Activated CD8-positive, alpha-beta T cell treated with anti-CD3 and anti-CD28 coated beads for 36 hours (primary cell): Measurements from ENCODE around the gene NFIL3. TPM values are rescaled to one million over a fixed set of nuclear protein-coding genes. Genes with fewer than 3 reads are reported as not detected.
"Not testable (repeated sequence)": the region's sequence is repeated elsewhere in the genome, so short reads cannot be mapped to it uniquely, and the experiment has no call there.

ENCODE experiments used
- ATAC-seq: fragments of 200-7000 bp; cut with Tn5 transposase; one replicate; pipeline ENCODE4 v1.10.0; 2021; ENCODE audit warnings: mild to moderate bottlenecking, moderate library complexity
- CTCF ChIA-PET: fragments of 350-600 bp; sonication (Branson Sonifier 250); formaldehyde crosslinking; loops from one replicate; lab custom pipeline; 2021; ENCODE audit warnings: antibody characterized with exemption; lab: Charles Lee
- POLR2A ChIA-PET: fragments of 350-600 bp; sonication (Branson Sonifier 250); formaldehyde crosslinking; loops from one replicate; lab custom pipeline; 2021; ENCODE audit warnings: antibody characterized with exemption; lab: Charles Lee
- DNase-seq: peaks from one replicate; pipeline ENCODE4 v3.0.0-alpha.2; 2020
- H3K27ac Mint-ChIP-seq: one replicate; pipeline ENCODE4 v1.8.0; 2021; ENCODE audit warnings: mild to moderate bottlenecking, mixed read lengths
- H3K27me3 Mint-ChIP-seq: one replicate; pipeline ENCODE4 v1.8.0; 2021; ENCODE audit warnings: mixed read lengths
- H3K36me3 Mint-ChIP-seq: one replicate; pipeline ENCODE4 v1.8.0; 2021; ENCODE audit warnings: low read depth, mixed read lengths
- H3K4me1 Mint-ChIP-seq: one replicate; pipeline ENCODE4 v1.8.0; 2021; ENCODE audit warnings: low read depth, mixed read lengths
- H3K4me3 Mint-ChIP-seq: one replicate; pipeline ENCODE4 v1.8.0; 2021; ENCODE audit warnings: mild to moderate bottlenecking, moderate library complexity, mixed read lengths
- H3K9me3 Mint-ChIP-seq: one replicate; pipeline ENCODE4 v1.8.0; 2021; ENCODE audit warnings: mixed read lengths
- intact Hi-C: fragments of 100-400 bp; cut with micrococcal nuclease; formaldehyde crosslinking; loops from one replicate; pipeline ENCODE4 v1.10.0; 2022
- total RNA-seq, 2 experiments: library from RNA; stranded (reverse); gene quantifications; one replicate each; pipeline ENCODE4 v1.2.3, GENCODE V29; 2021
- TF ChIP-seq, protein P1 (sequence below): fragments of 200-600 bp; IDR thresholded peaks from one replicate; pipeline ENCODE4 v1.8.0; 2022; ENCODE audit warnings: antibody characterized with exemption, mild to moderate bottlenecking

Gene NFIL3
- total RNA-seq, 2 experiments from 2014 or later: 76.2 to 78.3 TPM

DNA sequence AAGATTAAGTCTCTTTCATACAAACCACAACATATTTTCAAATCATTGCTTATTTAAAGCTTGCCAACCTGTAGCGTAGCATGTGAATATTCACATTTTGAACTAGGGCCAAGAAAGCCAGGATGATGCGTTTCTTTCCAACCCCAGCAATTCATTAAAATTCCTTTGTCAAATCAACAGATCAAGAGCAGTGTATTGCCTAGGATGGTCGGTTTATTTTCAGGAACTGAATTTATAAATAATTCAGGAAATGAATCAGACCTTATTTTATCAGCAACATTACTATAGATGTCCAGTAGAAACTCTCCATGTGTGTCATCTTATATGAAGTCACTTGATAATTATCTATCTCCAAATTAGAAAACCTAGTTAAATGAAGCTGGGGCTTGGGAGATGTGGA, 48.7 kb downstream of the NFIL3 start:
- ChIA-PET CTCF (no interaction called here), POLR2A (no interaction called here)
- intact Hi-C loops: no loop called here
- ATAC-seq (no peak), DNase-seq (no peak)
- H3K36me3 Mint-ChIP-seq: no peaks in the 10 kb centered on the region
- H3K9me3 Mint-ChIP-seq: peaks cover 5% of the 10 kb centered on the region
- H3K4me3 Mint-ChIP-seq: no peak overlapping the region
- peaks cover 4% of the 10 kb centered on the region for H3K27me3 Mint-ChIP-seq
- peaks cover 4% of the 10 kb centered on the region for H3K4me1 Mint-ChIP-seq
- TF ChIP-seq, protein P1, sequence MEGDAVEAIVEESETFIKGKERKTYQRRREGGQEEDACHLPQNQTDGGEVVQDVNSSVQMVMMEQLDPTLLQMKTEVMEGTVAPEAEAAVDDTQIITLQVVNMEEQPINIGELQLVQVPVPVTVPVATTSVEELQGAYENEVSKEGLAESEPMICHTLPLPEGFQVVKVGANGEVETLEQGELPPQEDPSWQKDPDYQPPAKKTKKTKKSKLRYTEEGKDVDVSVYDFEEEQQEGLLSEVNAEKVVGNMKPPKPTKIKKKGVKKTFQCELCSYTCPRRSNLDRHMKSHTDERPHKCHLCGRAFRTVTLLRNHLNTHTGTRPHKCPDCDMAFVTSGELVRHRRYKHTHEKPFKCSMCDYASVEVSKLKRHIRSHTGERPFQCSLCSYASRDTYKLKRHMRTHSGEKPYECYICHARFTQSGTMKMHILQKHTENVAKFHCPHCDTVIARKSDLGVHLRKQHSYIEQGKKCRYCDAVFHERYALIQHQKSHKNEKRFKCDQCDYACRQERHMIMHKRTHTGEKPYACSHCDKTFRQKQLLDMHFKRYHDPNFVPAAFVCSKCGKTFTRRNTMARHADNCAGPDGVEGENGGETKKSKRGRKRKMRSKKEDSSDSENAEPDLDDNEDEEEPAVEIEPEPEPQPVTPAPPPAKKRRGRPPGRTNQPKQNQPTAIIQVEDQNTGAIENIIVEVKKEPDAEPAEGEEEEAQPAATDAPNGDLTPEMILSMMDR: no peak
- H3K27ac Mint-ChIP-seq: no peak overlapping the region

DNA sequence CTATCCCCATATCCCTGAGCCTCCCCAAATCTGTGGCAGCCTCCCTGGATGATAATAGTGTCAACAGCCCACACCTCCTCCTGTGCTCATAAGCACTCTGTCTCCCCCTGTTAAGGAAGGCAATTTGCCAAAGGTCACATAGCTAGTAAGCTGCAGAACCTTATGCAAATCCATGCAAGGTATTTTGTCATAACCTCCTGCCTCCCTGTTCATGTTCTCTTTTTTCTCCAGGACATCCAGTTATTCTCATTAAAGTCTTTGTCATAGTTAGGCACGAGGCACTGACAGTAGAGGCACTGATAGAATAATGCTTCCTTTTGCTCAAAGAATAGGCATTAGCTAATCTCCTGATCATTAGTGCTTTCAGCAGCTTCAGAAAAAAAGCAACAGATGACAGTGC, 51.7 kb downstream of the NFIL3 start:
- DNase-seq: no peak
- no peaks in the 10 kb centered on the region for H3K9me3 Mint-ChIP-seq
- POLR2A ChIA-PET: interaction anchor here (1.0 kb wide), 1 partner anchor 330 kb away, joined by 3 read pairs; no protein-coding TSS in a partner anchor
- H3K27me3 Mint-ChIP-seq: peaks cover 10% of the 10 kb centered on the region
- H3K27ac Mint-ChIP-seq: no peak overlapping the region
- ATAC-seq: no peak
- CTCF ChIA-PET: interaction anchor here (0.9 kb wide), 1 partner anchor 53 kb away, joined by 3 read pairs; no protein-coding TSS in a partner anchor
- TF ChIP-seq, protein P1: no peak
- intact Hi-C loops: no loop called here
- peaks cover 4% of the 10 kb centered on the region for H3K4me1 Mint-ChIP-seq
- H3K4me3 Mint-ChIP-seq: no peak overlapping the region
- no peaks in the 10 kb centered on the region for H3K36me3 Mint-ChIP-seq

DNA sequence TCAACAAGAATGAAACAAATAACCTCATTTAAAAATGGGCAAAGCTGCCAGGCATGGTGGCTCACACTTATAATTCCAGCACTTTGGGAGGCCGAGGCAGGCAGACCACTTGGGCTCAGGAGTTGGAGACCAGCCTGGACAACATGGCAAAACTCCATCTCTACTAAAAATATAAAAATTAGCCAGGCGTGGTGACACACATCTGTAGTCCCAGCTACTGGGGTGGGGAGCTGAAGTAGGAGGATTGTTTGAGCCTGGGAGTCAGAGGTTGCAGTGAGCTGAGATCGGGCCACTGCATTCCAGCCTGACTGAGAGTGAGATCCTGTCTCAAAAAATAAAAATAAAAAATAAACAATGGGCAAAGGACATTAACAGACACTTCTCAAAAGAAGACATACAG, 53.6 kb downstream of the NFIL3 start:
- H3K27ac Mint-ChIP-seq, ATAC-seq, H3K9me3 Mint-ChIP-seq, H3K4me3 Mint-ChIP-seq, DNase-seq, H3K4me1 Mint-ChIP-seq, H3K27me3 Mint-ChIP-seq, H3K36me3 Mint-ChIP-seq, intact Hi-C loops, CTCF ChIA-PET: not testable (repeated sequence)
- POLR2A ChIA-PET: interaction anchor here (1.3 kb wide), 1 partner anchor 9 kb away, joined by 3 read pairs; no protein-coding TSS in a partner anchor

DNA sequence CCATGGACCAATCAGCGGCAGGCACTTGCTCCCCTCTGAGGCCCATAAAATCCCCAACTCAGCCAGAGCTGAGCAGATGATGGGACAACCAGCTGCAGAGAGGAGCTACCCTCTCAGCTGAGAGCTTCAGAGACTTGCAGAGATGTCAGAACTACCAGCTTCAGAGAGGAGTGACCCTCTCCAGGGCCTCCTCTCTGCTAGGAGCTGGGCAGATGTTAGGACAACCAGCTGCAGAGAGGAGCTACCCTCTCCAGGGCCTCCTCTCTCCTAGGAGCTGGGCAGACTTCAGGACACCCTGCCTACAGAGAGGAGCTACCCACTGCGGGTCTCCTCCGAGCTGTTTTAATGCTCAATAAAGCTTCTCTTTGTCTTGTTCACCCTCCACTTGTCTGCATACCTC, 58.9 kb downstream of the NFIL3 start:
- Mint-ChIP-seq H3K36me3 (peaks cover 12% of the 10 kb centered on the region), H3K4me3 (no peak overlapping the region), H3K9me3 (no peaks in the 10 kb centered on the region), H3K27me3 (peaks cover 7% of the 10 kb centered on the region), H3K27ac (no peak overlapping the region), H3K4me1 (peaks cover 14% of the 10 kb centered on the region)
- intact Hi-C loops: no loop called here
- ChIA-PET CTCF (interaction anchor here (1.1 kb wide), 1 partner anchor 62 kb away, joined by 3 read pairs; no protein-coding TSS in a partner anchor), POLR2A (interaction anchor here (0.5 kb wide), 1 partner anchor 32 kb away, joined by 3 read pairs; no protein-coding TSS in a partner anchor)
- ATAC-seq (no peak), DNase-seq (no peak)
- TF ChIP-seq, protein P1: no peak

DNA sequence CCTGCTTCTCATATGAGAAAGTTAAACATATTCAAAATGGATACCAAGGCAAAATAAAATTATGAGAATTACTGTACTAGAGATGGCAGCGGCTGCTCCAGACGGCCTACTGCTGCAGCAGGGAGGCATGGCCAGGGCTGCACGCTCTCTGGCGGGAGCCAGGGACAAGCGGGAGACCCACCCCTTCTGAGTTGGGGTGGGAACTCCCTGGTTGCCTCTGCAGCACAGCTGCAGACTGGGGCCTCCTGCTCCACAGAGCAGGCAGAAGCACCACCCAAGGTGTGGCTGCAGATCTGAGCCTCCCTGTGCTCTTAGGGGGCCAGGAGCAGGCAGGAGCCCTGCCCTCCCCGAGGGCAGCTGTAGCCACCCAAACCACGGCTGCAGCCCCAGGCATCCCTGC, 59.6 kb downstream of the NFIL3 start:
- Mint-ChIP-seq H3K27me3 (peaks cover 7% of the 10 kb centered on the region), H3K9me3 (no peaks in the 10 kb centered on the region), H3K4me1 (peaks cover 21% of the 10 kb centered on the region), H3K27ac (no peak overlapping the region), H3K36me3 (peaks cover 18% of the 10 kb centered on the region), H3K4me3 (no peak overlapping the region)
- intact Hi-C loops: no loop called here
- TF ChIP-seq, protein P1: no peak
- ChIA-PET CTCF (no interaction called here), POLR2A (no interaction called here)
- no peak for DNase-seq
- no peak for ATAC-seq
